Sigmoid colon (tissue), 4 donors: ENCODE measurements around the gene HRH4.

Experiments
- EP300 ChIP-seq, 4 donors: sonication (generic); formaldehyde crosslinking; IDR thresholded peaks; one replicate each; pipeline ENCODE4 v1.6.1; 2017; ENCODE audit warnings: antibody characterized with exemption in 4 of 4
- POLR2AphosphoS5 ChIP-seq, 4 donors: sonication (generic); formaldehyde crosslinking; IDR thresholded peaks; one replicate each; pipeline ENCODE4 v1.6.1; 2017; ENCODE audit warnings: antibody characterized with exemption in 4 of 4
- TF ChIP-seq, protein P1 (sequence below), 4 experiments: fragments of 450-650 bp in 3 of 4; fragments of 200-600 bp in 1 of 4; IDR thresholded peaks; one replicate each; pipeline ENCODE4 v1.5.1; 2016 to 2019; ENCODE audit warnings: antibody characterized with exemption in 4 of 4, mild to moderate bottlenecking in 3 of 4, moderate library complexity in 2 of 4

DNA sequence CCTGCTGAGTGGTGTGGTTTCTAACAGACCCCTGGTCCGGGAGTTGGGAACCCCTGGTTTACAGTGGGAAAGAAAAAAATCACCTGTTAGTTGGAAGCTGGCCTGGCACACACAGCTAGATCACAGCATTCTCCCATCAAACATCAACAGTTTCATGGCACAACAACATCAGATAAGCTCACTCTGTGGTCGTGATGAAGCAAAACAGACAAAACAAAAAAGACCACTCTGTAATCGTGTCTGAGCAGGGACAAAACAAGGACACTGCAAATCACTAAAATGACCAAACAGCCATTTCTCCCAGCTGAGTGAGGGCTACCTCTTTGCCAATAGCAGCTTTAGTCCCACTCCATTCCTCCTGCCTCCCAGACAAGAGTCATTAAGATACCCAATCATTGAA, 43.0 kb upstream of the HRH4 start:
- TF ChIP-seq EP300 (IDR thresholded peaks at IDR 0.05) = no peak
- TF ChIP-seq, protein P1, sequence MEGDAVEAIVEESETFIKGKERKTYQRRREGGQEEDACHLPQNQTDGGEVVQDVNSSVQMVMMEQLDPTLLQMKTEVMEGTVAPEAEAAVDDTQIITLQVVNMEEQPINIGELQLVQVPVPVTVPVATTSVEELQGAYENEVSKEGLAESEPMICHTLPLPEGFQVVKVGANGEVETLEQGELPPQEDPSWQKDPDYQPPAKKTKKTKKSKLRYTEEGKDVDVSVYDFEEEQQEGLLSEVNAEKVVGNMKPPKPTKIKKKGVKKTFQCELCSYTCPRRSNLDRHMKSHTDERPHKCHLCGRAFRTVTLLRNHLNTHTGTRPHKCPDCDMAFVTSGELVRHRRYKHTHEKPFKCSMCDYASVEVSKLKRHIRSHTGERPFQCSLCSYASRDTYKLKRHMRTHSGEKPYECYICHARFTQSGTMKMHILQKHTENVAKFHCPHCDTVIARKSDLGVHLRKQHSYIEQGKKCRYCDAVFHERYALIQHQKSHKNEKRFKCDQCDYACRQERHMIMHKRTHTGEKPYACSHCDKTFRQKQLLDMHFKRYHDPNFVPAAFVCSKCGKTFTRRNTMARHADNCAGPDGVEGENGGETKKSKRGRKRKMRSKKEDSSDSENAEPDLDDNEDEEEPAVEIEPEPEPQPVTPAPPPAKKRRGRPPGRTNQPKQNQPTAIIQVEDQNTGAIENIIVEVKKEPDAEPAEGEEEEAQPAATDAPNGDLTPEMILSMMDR (IDR thresholded peaks at IDR 0.05) = no peak
- TF ChIP-seq POLR2AphosphoS5 (IDR thresholded peaks at IDR 0.05) = no peak
